Astrocyte of the spinal cord (primary cell): ENCODE results near the gene SRSF4.
A peak's percentile ranks its signal among the peaks of the same experiment; 100 is the strongest.

ENCODE experiments used
- DNase-seq: peaks from one replicate; pipeline ENCODE4 v3.0.0; 2011; ENCODE audit warnings: low read depth, low spot score
- H3K4me3 ChIP-seq: 2 replicates; pipeline ENCODE4 v1.5.1; 2011; ENCODE audit warnings: low read depth, mild to moderate bottlenecking, low read length, moderate library complexity
- in situ Hi-C: cut with HindIII; loops from 2 replicates; pipeline ENCODE4 v1.10.0; 2017; ENCODE audit warnings: low sequenced_read_pairs
- TF ChIP-seq, protein P1 (sequence below): IDR thresholded peaks from 2 replicates; pipeline ENCODE4 v1.5.1; 2012; ENCODE audit warnings: low read depth, mild to moderate bottlenecking, low read length, inconsistent platforms

SRSF4 gene

GRCh38 chr1:29181413-29182225, at the start of gene SRSF4:
Gene SRSF4 (minus strand): TSS chr1:29181900. CDS start chr1:29181752, 148 bp downstream.
- TF ChIP-seq, protein P1, sequence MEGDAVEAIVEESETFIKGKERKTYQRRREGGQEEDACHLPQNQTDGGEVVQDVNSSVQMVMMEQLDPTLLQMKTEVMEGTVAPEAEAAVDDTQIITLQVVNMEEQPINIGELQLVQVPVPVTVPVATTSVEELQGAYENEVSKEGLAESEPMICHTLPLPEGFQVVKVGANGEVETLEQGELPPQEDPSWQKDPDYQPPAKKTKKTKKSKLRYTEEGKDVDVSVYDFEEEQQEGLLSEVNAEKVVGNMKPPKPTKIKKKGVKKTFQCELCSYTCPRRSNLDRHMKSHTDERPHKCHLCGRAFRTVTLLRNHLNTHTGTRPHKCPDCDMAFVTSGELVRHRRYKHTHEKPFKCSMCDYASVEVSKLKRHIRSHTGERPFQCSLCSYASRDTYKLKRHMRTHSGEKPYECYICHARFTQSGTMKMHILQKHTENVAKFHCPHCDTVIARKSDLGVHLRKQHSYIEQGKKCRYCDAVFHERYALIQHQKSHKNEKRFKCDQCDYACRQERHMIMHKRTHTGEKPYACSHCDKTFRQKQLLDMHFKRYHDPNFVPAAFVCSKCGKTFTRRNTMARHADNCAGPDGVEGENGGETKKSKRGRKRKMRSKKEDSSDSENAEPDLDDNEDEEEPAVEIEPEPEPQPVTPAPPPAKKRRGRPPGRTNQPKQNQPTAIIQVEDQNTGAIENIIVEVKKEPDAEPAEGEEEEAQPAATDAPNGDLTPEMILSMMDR, result peak; percentile 44
- H3K4me3 ChIP-seq, result peak within 1 kb of the TSS; percentile 90
- in situ Hi-C loops, result no loop called here
- DNase-seq, result peak; percentile 99

DNA sequence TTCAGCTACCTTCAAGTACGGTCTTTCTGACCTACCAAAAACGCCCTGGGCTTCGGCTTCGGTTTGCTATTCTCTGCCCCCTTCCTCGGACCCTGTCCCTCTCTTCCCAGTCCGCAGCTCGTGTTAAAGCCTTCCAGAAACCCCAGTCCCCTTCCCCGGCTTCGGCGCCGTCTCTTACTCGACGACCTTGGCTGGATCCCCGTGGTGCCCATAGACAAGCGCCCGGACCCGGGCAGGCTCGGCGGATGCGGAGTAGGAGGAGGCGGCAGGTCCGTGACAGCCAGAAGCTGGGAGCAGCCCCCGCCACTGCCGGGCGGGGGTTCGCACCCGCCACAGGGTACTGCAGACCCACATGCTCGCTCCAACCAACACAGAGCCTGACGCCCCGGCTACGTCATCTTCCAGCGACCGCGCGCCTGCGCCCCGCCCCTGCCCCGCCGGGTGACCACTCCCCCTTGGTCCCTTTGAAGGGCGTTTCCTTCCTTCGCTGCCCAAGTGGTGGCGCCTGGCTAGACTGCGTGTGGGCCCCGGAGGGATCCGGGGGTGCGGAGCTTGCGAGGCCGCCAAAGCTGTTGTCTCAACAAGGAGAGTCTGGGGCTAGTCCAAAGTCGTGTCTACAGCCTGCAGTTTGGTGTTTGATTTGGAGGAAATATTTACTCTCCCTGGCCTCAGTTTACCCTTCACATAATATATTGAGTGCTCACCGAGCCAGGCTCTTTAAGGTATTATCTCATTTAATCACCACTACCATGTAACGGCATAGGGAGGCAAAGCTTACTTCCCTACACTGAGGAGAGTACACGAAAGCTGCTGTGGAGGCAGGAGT, 49.1 kb upstream of the SRSF4 start, which contains the start of gene MECR:
TSS of gene MECR (minus strand) at position 382 of the 826 bp plus-strand sequence. CDS start at position 354, 28 bp downstream.
- TF ChIP-seq, protein P1, result no peak
- in situ Hi-C loops, result loop anchor here (25.0 kb wide), 3 partner anchors 157 to 1682 kb away; partner anchors contain the start of gene SDC3
- H3K4me3 ChIP-seq, result peak within 1 kb of the TSS; percentile 90
- DNase-seq, result peak; percentile 92

- TF ChIP-seq, protein P1, result no peak
- in situ Hi-C loops, result loop anchor here (25.0 kb wide), 3 partner anchors 157 to 1682 kb away; partner anchors contain the start of gene SDC3
- DNase-seq, result no peak
- H3K4me3 ChIP-seq, result peak overlapping the region; percentile 90
Observed at GRCh38 chr1:29230204-29230552, 48.5 kb upstream of the SRSF4 start.

- H3K4me3 ChIP-seq, result no peak overlapping the region
- TF ChIP-seq, protein P1, result no peak
- DNase-seq, result no peak
- in situ Hi-C loops, result loop anchor here (25.0 kb wide), 3 partner anchors 160 to 1685 kb away; partner anchors contain the start of gene SDC3
Observed at GRCh38 chr1:29227511-29227910, 45.8 kb upstream of the SRSF4 start.

- in situ Hi-C loops, result loop anchor here (25.0 kb wide), 3 partner anchors 162 to 1687 kb away; partner anchors contain the start of gene SDC3
- no peak for DNase-seq
- H3K4me3 ChIP-seq, result no peak overlapping the region
- TF ChIP-seq, protein P1, result no peak
Observed at GRCh38 chr1:29225361-29225760, 43.7 kb upstream of the SRSF4 start.

DNA sequence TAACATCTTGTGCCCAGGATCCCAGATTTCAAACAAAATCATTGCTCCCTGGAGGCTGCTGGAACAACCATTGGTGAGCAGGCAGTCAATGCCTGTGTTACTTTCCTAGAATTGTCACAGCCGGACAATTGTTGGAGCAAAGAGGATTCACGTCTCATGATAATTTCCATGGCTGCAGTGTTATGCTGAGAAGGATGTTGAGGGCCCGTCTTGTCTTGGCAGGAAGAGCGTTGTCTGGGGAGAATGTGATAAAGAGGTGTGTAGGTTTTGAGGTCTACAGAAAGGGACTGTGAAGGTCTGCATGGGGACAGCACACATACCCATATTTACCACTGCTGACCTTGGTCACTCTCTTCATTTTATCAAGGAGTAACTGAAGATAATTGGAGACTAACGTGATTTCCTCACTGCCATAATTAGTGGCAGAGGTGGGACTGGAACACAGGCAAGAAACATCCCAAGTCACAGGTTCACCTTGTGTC, 42.7 kb upstream of the SRSF4 start:
- in situ Hi-C loops, result no loop called here
- no peak for DNase-seq
- TF ChIP-seq, protein P1, result no peak
- H3K4me3 ChIP-seq, result no peak overlapping the region
